GM21576 (cell line): ENCODE results near the gene CGB5.
"Not testable (repeated sequence)": the region's sequence is repeated elsewhere in the genome, so short reads cannot be mapped to it uniquely, and the experiment has no call there.

Experiments
- ATAC-seq: cut with Tn5 transposase; IDR thresholded peaks from one replicate; pipeline ENCODE4 v1.9.1; 2021; ENCODE audit warnings: mild to moderate bottlenecking, moderate library complexity; ENCODE audit not compliant: unreplicated experiment

The CGB5 gene

DNA sequence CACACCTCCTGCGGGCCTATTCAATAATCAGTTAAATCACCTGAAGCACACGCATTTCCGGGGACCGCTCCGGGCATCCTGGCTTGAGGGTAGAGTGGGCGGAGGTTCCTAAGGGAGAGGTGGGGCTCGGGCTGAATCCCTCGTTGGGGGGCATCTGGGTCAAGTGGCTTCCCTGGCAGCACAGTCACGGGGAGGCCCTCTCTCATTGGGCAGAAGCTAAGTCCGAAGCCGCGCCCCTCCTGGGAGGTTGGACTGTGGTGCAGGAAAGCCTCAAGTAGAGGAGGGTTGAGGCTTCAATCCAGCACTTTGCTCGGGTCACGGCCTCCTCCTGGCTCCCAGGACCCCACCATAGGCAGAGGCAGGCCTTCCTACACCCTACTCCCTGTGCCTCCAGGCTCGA lies at the start of gene CGB5:
Gene CGB5, plus strand, starts transcription at position 301 of the 400 bp plus-strand sequence. CDS start 362 bp downstream, outside the sequence.
- ATAC-seq, result not testable (repeated sequence)

DNA sequence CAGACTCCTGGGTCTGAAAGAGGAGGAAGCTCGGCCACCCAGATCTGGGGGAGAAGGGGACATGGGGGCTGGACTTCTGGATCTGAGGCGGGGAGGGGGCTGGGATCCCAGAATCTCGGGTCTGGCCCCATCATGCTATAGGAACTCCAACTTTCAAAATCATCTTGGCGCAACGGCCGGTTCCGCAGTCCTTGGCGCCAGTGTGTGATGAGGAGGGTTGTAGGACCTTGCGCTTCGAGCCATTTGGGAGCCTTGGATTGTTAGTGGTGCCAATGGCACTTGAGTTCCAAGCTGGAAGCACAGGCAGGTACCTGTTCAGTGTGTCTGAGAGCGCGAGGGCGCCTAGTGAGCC lies 49.6 kb upstream of the CGB5 start:
- ATAC-seq, result no peak

DNA sequence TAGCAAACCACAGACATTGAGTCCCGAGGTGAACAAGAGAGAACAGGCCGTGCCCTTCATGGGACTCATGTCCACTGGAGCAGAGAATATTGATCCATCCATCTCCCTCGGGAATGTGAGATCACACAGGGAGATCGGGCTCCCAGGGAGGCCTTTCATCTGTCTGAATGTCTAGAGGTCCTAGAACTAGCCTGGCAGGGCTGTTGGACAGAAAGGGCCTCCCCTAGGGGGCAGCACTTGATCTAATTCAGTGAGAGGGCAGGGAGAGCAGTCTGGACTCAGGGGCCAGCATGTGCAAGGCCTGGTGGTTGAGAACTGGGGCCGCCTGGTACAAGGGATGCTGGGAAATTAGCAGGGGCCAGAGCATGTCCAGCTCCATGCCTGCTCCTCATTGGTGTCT lies 45.7 kb upstream of the CGB5 start:
- no peak for ATAC-seq

DNA sequence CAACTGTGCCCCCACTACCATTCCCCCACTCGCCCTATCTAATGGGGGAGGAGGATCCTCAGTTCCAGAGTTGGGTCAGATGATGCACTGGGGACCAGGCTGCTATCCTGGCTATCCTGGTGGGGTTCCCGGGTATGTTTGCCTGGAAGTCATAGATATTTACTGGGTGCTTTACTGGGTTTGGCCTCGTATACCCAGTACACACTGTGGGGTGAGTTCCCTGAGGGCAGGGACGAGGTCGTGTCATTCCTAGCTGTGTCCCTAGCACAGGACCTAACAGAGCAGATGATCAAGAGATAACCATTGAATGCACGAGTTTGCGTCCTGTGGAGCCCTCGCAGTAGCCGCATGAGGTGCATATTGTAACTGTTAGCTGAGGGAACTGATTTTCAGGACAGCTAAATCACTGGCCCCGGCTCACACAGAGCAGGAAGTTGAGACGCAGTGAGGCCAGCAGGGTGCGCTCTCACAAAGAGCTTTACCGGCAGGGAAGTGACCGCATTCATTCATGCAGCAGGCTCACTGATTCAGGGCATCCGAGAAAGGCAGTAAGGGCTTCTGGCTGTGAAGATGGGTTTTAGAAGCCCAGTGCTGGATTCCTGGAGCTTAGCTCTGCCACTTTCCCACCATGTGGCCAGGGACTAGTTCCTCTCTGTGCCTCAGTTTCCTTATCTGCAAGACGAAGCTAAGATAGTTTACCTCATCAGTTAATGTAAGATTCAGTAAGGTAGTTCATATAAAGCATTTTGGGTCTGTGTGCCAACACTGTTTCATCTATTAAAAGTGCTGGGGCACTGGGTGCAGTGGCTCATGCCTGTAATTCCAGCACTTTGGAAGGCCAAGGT lies 43.9 kb upstream of the CGB5 start:
- ATAC-seq, result no peak

DNA sequence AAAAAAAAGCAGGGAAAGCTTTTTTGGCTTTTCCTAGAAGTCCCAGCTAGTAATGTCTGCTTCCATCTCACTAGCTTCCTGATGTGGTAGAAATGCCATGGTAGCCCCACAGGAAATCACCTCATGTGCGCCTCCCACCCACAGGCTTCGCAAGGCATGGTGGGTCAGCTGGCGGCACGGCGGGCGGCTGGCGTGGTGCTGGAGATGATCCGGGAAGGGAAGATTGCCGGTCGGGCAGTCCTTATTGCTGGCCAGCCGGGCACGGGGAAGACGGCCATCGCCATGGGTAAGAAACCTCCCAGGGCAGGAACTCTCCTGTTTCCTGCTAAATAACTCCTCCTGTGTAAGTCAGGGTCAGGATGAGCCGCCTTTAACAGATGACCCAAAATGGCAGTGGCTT lies 39.5 kb upstream of the CGB5 start:
- ATAC-seq, result no peak

DNA sequence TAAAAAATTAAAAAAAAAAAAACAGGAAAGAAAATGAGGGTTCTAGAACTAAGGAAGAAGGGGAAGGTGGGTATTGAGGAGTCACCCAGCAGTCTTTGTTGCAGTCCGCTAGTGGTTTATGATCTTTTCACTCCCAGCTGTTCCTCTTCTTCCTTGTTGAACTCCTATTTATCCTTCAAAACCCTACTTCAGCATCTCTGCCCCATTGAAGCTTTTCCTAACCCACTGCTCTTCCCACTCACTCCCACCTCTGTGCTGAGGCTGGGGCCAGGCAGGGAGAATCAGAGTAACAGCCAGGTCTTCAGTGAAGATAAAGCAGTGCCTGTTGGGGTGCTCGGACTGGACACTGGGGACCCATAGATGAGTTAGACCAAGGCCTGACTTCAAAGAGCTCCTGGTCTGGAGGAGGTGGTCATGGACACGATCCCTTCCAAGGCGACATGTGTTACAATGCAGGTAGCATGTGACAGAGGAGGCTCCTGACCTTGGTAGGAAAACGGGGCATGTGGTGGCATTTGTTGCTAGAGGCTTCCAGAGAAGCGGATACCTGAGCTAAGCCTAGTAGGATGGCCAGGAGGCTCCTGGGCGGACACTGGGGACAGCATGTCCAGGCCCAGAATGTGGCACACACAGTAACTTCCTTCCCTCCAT lies 38.6 kb upstream of the CGB5 start:
- no peak for ATAC-seq

DNA sequence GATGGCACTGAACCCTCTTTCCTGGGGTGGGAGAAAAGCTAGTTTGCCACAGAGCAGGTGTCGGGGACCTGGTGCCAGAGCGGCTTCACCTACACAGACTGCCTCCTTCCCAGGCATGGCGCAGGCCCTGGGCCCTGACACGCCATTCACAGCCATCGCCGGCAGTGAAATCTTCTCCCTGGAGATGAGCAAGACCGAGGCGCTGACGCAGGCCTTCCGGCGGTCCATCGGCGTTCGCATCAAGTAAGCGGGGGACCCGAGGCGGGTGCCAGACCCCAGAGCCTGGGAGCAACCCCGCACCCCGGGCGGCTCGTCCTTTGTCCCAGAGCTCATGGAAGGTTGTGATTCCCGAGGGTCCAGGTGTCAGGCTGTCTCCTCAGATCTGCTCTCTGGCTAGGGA lies 36.7 kb upstream of the CGB5 start:
- no peak for ATAC-seq

DNA sequence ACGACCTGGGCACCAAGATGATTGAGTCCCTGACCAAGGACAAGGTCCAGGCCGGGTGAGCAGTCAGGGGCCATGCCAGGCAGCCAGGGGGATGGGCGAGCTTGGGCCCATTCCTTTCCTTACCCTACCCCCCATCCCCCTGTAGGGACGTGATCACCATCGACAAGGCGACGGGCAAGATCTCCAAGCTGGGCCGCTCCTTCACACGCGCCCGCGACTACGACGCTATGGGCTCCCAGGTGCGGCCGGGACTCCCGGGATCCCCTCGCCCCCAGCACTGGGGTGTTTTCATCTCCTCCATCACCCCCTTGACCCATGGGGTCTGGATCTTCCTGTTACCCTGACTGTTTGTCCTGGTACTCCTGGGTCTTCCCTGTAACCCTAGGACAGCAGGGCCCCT lies 33.8 kb upstream of the CGB5 start:
- ATAC-seq, result no peak

DNA sequence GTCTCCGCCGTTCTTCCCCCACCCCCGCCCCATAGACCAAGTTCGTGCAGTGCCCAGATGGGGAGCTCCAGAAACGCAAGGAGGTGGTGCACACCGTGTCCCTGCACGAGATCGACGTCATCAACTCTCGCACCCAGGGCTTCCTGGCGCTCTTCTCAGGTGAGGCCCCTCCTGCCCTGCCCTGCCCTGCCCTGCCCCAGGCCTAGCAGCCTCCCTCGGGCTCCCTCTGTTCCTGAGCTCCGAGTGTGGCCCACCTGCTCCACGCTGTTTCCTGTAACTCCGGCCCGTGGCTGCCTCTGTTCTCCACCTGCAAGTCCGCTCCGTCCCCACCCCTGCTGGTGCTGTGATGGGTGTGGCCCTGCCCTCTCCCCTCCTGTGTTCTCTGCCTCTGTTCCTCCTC lies 33.2 kb upstream of the CGB5 start:
- ATAC-seq, result no peak

DNA sequence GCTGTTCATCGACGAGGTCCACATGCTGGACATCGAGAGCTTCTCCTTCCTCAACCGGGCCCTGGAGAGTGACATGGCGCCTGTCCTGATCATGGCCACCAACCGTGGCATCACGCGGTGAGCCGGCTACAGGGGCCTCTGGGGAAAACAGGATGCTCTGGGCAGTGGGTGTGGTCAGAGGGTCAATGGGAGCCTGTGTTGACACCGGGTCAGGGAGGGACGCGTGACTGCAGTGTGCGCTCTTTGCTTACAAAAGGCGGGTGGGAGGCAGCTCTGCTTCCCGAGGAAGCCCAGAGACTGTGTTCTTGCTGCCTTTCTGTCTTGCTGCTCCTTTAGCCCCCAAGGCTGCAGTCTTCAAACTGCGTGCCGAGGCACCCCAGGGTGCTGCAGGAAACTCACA lies 32.5 kb upstream of the CGB5 start:
- ATAC-seq, result no peak

DNA sequence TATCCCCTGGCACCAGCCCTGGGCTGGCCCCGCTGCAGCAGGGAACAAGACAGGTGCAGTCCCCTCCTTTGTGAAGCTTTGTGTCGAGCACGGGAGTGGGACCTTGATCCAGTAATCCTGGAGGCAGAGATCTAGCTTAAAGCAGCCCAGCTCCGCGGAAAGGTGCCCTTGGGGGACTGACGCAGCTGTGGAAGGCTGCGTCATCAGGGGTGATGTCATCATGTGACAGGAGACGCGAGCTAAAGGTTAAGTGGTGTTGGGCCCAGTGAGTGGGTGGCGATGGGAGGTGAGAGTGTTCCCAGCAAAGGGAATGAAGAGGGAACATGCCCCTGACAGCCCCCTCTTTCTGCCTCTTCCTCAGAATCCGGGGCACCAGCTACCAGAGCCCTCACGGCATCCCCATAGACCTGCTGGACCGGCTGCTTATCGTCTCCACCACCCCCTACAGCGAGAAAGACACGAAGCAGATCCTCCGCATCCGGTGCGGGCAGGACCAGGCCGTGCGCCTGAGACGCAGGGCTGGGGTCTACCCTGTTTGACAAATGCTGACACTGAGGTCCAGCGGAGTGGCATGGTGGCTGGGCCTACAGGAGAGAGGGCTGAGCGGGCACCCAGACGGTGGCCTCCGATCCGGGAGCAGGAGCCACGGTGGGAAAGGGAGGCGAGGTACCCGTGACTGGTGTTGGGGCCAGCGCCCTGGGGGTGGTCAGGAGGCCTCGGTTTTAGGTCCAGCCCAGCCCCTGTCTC lies 29.4 kb upstream of the CGB5 start:
- ATAC-seq, result no peak

DNA sequence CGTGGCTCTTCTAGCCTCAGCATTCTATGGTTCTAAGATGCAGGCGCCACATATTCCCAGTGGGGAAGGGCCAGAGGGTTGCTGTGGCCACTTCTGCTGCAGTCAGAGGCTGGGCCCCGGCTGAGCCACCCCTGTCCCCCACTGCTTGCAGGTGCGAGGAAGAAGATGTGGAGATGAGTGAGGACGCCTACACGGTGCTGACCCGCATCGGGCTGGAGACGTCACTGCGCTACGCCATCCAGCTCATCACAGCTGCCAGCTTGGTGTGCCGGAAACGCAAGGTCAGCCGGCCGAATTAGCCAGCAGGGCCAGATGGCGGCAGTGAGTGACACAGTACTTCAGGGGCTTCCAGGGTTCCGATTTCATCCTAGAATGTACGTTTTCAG lies 28.8 kb upstream of the CGB5 start:
- ATAC-seq, result no peak

DNA sequence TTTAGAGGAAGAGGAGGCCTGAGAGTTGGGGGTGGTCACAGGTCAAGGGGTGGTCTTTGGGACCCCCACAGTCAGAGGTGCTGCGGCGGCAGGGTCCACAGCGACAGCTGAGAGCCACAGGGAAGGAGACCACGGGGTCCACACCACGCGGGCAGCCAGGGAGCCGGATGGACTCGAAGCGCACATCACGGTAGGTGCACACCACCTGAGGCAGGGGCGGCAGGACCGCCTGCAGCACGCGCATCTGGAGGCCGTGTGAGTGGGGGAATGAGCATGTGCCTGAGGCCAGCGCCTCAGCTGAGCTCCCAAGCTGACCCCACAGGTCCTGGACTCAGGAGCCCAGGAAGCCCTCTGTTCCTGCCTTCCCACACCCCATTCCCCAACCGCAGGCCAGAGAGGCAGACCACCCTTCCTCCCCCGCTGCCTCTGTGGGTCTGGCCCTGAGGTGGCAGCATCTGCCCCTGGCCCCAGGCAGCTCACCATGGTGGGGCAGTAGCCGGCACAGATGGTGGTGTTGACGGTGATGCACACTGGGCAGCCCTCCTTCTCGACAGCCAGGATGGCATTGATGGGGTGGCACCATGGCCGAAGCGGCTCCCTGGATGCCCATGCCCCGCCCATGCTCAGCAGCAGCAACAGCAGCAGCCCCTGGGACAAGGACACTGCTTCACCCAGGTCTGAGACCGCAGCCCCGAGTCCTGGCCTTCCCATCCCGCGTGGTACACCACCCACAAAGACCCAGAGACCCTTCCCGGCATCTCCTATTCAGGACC lies 27.4 kb upstream of the CGB5 start:
- no peak for ATAC-seq

DNA sequence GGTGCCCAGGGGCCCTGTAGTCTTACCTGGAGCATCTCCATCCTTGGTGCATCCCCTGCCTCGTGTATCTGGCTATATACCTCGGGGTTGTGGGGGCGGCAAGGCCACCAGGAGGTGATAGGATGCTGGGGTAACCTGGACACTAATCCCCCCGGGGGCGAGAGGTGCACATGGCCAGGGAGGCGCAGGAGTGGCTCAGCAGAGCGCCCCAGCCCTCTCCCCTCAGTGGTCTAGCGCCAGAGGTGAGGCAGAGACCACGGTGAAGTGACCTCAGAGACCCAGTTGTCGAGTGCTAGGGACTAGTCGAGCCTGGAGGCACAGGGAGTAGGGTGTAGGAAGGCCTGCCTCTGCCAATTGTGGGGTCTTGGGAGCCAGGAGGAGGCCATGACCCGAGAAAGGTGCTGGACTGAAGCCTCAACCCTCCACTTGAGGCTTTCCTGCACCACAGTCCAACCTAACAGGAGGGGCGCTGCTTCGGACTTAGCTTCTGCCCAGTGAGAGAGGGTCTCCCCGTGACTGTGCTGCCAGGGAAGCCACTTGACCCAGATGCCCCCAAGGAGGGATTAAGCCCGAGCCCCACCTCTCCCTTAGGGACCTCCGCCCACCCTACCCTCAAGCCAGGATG lies 26.5 kb upstream of the CGB5 start, which contains the start of gene LHB:
Gene LHB, minus strand, starts transcription at position 51 of the 625 bp plus-strand sequence. Its CDS starts 10 bp downstream, at position 41.
- no peak for ATAC-seq

DNA sequence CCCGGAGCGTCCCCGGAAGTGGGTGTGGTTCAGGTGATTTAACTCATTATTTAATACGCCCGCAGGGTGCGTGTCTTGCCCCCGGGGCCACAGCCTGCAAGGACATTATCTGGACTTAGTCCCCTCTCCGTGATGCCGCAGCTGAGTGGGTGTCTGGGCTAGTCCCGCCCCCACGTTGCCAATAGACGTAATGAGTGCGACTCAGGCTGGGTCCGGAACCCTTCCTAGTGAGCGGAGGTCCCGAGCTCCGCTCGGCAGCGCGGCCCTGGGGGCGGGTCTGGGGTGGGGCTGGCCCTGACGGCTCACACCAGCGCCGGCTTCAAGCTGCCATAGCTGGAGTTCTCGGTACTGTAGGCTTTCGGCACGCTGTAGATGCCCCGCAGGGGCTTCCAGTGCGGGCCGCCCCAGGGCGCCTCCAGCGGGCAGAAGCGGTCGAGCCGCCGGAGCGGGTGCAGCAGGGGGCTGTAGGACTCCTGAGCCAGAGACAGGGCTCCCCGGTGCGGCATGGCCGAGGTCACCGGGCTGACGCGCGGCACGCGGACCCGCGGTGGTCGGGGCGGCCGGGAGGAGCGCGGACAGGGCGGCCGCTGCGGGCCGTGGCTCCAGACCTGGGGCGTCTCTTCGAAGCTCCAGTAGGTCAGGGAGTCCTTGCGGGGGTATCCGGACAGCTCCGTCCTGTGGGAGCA lies 25.8 kb upstream of the CGB5 start:
- no peak for ATAC-seq

DNA sequence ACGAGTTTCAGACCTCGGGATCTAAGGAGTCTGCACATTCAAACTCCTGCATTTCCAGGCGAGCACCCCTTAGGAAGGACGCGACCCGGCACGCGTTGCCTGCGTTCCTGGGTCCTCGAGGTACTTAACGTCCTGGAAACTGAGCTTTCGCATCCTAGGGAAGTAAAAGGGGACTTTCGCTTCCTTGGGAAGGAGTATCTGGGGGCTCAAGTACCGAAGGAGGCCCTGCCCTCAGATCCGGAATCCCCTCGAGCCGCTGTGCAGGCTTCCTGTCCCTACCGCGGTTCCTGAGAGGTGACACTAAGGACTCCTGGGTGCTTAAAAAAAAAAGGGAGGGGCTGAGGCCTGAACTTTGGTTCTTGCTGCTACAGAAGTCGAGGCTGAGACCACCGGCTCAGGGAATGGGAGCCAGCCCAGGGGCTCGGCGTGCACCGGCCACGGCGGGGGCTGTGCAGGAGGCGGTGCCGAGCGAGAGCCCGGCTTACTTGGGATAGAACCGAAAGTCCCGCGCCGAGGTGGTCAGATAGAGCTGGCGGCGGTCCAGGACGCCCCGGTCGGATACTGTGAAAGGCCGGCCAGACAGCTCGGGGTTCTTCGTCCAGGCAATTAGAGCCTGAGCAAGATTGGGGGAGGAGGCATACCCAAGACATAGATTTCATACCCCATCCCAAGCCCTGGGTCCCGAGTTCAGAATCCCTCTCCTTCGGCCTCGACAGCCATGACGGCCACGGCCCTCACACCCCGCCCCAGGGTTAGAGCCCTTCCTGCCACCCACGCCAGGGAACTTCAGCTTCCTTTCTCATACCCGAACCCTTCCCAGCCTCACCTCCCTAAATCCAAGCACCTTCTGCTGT lies 25.0 kb upstream of the CGB5 start:
- ATAC-seq, result not testable (repeated sequence)

DNA sequence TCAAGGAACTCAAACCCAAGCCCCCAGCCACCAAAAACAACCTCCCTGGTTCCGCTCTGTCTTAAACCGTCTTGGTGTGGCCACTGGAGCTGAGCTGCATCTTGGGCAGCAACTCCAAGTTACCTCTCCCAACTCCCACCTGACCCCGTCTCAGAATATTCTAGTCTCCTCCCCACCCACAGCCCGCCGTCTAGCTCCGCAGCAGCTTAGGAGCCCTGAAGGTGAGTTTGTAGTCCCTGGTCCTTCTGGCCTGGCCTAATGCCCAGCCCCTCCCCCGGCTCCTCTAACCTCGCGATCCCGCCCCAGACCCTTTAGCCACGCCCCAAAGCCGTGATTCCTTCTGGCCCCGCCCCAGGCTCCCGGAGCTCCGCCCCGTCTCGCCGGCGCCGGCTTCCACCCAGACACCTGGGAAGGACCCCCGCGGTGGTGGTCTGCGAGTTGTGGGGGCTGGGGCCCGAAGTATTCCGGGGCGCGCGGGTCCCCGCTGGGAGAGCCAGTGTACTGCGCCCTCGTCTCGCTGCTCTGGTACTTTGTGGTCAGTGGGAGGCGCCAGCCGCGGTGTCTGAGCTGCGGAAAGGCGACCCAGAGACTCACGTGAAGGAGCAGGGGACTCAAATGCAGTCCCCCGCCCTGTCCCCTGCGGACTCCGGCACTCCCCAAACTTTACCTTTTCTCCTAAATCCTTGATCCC lies 24.3 kb upstream of the CGB5 start:
- ATAC-seq, result no peak

DNA sequence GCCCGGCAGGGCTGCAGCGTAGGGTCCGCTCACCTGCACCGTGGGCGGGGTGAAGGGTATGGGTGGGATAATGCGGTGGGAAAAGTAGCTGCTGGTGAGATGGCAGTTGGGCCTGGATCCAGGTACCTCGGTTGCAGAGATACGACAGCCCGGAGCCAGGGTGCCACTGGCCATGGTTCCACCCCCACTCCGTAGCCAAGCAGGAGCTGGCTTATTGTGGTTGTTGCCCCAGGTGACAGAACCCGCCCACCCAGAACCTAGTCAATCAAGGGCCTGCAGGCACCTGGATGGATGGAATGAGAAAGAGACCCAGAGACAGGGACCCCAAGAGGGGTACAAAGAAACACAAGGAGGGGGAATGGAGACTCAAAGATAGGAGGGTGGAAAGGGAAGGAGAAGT lies 23.3 kb upstream of the CGB5 start:
- ATAC-seq, result no peak
